Measurements from ENCODE around the gene MYO15B.

DNA sequence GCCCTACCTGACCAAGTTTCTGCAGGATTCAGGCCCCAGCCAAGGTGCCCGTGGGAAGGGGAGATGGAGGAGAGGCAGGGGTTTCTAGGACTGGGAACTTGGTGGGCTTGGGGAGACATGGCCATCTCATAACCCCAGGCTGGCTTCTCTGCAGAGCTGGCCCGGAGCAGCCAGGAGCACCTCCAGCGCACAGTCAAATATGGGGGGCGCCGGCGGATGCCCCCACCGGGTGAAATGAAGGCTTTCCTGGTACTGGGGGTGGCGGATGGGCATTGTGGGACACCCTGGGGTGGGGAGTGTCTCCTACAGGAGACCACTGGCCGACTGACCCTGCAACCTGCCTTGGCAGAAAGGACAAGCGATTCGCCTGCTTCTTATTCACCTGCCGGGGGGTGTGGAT lies 36.4 kb downstream of the MYO15B start:
- TF ChIP-seq RAD21 (conservative IDR thresholded peaks at IDR 0.05) (no peak), EP300 (conservative IDR thresholded peaks at IDR 0.05; ENCODE audit: poor library complexity, severe bottlenecking) (no peak)
